Smooth muscle cell (in vitro differentiated cells): ENCODE measurements around the gene WDR88. TPM values are rescaled to one million over a fixed set of nuclear protein-coding genes. Genes with fewer than 3 reads are reported as not detected.
"Not testable (repeated sequence)": the region's sequence is repeated elsewhere in the genome, so short reads cannot be mapped to it uniquely, and the experiment has no call there.

Experiments used
- DNase-seq: peaks from one replicate; lab custom pipeline; 2025; ENCODE audit not compliant: unreplicated experiment; lab: John Stamatoyannopoulos, UW
- H2AFZ ChIP-seq: fragments of 200-600 bp; sonication (generic); 2 replicates; pipeline ENCODE4 v1.6.0; 2016; ENCODE audit warnings: antibody characterized with exemption, low read depth, mild to moderate bottlenecking
- H3F3A ChIP-seq: fragments of 200-600 bp; sonication (generic); 2 replicates; pipeline ENCODE4 v1.6.0; 2017; ENCODE audit warnings: antibody characterized with exemption, low read depth
- H3K27ac ChIP-seq: fragments of 200-600 bp; sonication (generic); 2 replicates; pipeline ENCODE4 v1.5.1; 2016; ENCODE audit warnings: low read depth, mild to moderate bottlenecking
- H3K27me3 ChIP-seq: fragments of 200-600 bp; sonication (generic); 2 replicates; pipeline ENCODE4 v1.6.1; 2016; ENCODE audit warnings: low read depth, mild to moderate bottlenecking
- H3K36me3 ChIP-seq: fragments of 200-600 bp; sonication (generic); 2 replicates; pipeline ENCODE4 v1.5.1; 2016; ENCODE audit warnings: low read depth
- H3K4me1 ChIP-seq: fragments of 200-600 bp; sonication (generic); 2 replicates; pipeline ENCODE4 v1.5.1; 2016; ENCODE audit warnings: low read depth
- H3K4me2 ChIP-seq: fragments of 200-600 bp; sonication (generic); 2 replicates; pipeline ENCODE4 v1.6.0; 2016; ENCODE audit warnings: mild to moderate bottlenecking
- H3K4me3 ChIP-seq: fragments of 200-600 bp; sonication (generic); 2 replicates; pipeline ENCODE4 v1.5.1; 2016; ENCODE audit warnings: mild to moderate bottlenecking
- H3K79me2 ChIP-seq: fragments of 200-600 bp; sonication (generic); 2 replicates; pipeline ENCODE4 v1.6.0; 2016; ENCODE audit warnings: low read depth, mild to moderate bottlenecking
- H3K9ac ChIP-seq: fragments of 200-600 bp; sonication (generic); 2 replicates; pipeline ENCODE4 v1.6.0; 2016; ENCODE audit warnings: low read depth
- H3K9me3 ChIP-seq: fragments of 200-600 bp; sonication (generic); replicated peaks from 2 replicates; pipeline ENCODE4 v1.5.1; 2016; ENCODE audit warnings: low read depth
- H4K20me1 ChIP-seq: fragments of 200-600 bp; sonication (generic); 2 replicates; pipeline ENCODE4 v1.6.0; 2016; ENCODE audit warnings: low read depth
- WGBS: methylation state at CpG from one replicate; pipeline ENCODE4 v1.1.7; 2016; ENCODE audit warnings: low lambda C conversion rate; 5-methylcytosine and 5-hydroxymethylcytosine counted together
- polyA plus RNA-seq: library from polyadenylated mRNA; unstranded; fragments of >200 nt; fragmentation: Nextera tagmentation; extraction: Ambion mirVana; gene quantifications from 2 replicates; pipeline ENCODE4 v1.2.1, GENCODE V29; 2016
- total RNA-seq: library from RNA; depleted of rRNA; stranded (reverse); fragments of >200 nt; gene quantifications from 2 replicates; pipeline ENCODE4 v1.2.3, GENCODE V29; 2014
- TF ChIP-seq, protein P1 (sequence below): fragments of 200-600 bp; sonication (generic); IDR thresholded peaks from 2 replicates; pipeline ENCODE4 v1.5.1; 2017; ENCODE audit warnings: borderline replicate concordance, mild to moderate bottlenecking, antibody characterized with exemption; ENCODE audit not compliant: insufficient read depth, poor library complexity, severe bottlenecking

The WDR88 gene
- total and polyA plus RNA-seq, 2 experiments from 2014 or later, result not detected

DNA sequence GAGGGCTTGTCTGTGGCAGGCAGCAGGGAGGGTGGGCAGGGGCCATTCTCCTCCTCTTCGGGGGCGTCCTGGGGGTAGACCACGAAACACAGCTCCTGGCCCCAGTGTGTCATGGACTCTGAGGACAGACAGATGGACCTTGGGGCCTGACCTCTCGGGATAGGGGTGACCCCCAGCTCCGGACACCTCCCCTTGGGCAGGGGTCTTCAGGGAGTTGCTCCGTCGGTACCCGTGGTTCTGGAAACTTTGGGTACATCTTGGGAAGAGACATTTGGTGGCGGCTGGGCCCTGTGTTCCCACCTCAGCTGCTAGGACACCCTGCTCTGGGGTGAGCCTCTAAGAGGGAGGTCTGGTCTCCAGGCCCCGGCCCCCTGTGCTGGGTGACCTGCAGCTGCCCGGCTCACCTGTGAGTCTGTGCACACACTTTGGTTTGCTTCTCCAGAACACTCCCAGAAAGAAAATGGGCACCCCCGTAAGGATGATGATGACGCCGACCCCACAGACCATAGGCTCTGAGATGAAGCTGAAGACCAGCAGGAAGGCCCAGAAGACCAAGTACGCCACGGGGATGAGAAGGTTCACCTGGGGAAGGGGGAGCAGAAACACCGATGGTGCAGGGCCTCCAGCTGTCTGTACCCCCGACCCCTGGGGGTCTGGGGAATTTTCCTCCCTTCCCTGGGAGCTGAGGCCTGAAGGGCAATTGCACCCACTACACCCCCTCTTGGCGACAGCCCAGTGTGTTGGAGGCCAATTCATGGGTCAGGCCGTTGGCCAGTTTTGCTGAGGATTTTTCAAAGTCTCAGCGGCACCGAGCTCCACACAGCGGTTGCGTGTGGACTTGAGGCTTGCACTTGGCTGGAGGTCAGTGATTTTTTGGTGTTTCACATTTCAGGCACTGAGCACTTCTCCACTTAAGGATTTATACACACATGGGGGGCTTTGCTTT is 77.3 kb downstream of the WDR88 start:
- no peaks in the 10 kb centered on the region for H3K79me2 ChIP-seq
- H3K4me1 ChIP-seq, result no peaks in the 10 kb centered on the region
- no peaks in the 10 kb centered on the region for H3K36me3 ChIP-seq
- no peak overlapping the region for H3K4me2 ChIP-seq
- H4K20me1 ChIP-seq, result no peaks in the 10 kb centered on the region
- H3F3A ChIP-seq, result no peaks in the 10 kb centered on the region
- no peak overlapping the region for H2AFZ ChIP-seq
- H3K4me3 ChIP-seq, result no peak overlapping the region
- no peaks in the 10 kb centered on the region for H3K9me3 ChIP-seq
- no peak for DNase-seq
- H3K9ac ChIP-seq, result no peak overlapping the region
- 95% methylated on average over 24 of the region's 24 CpGs for WGBS
- H3K27me3 ChIP-seq, result no peaks in the 10 kb centered on the region
- TF ChIP-seq, protein P1, sequence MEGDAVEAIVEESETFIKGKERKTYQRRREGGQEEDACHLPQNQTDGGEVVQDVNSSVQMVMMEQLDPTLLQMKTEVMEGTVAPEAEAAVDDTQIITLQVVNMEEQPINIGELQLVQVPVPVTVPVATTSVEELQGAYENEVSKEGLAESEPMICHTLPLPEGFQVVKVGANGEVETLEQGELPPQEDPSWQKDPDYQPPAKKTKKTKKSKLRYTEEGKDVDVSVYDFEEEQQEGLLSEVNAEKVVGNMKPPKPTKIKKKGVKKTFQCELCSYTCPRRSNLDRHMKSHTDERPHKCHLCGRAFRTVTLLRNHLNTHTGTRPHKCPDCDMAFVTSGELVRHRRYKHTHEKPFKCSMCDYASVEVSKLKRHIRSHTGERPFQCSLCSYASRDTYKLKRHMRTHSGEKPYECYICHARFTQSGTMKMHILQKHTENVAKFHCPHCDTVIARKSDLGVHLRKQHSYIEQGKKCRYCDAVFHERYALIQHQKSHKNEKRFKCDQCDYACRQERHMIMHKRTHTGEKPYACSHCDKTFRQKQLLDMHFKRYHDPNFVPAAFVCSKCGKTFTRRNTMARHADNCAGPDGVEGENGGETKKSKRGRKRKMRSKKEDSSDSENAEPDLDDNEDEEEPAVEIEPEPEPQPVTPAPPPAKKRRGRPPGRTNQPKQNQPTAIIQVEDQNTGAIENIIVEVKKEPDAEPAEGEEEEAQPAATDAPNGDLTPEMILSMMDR, result no peak
- no peak overlapping the region for H3K27ac ChIP-seq

DNA sequence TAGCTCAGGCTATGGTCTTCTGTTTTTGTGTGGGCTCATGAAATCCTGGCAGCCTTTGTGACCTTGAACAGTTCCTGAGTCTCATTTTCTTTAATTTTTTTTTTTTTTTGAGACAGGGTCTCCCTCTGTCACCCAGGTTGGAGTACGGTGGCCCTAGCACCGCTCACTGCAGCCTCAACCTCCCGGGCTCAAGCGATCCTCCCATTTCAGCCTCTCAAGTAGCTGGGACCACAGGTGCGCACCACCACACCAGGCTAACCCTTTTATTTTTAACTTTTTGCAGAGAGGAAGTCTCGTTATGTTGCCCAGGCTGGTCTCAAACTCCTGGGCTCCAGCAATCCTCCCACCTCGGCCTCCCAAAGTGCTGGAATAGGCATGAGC is 77.9 kb downstream of the WDR88 start:
- DNase-seq, H3K27me3 ChIP-seq, H3K4me2 ChIP-seq, H3K27ac ChIP-seq, H3K36me3 ChIP-seq, H3K4me1 ChIP-seq, H3K79me2 ChIP-seq, H2AFZ ChIP-seq, H3K9me3 ChIP-seq, H3F3A ChIP-seq, H3K9ac ChIP-seq, H4K20me1 ChIP-seq, H3K4me3 ChIP-seq: not testable (repeated sequence)
- 95% methylated on average over 7 of the region's 7 CpGs for WGBS

DNA sequence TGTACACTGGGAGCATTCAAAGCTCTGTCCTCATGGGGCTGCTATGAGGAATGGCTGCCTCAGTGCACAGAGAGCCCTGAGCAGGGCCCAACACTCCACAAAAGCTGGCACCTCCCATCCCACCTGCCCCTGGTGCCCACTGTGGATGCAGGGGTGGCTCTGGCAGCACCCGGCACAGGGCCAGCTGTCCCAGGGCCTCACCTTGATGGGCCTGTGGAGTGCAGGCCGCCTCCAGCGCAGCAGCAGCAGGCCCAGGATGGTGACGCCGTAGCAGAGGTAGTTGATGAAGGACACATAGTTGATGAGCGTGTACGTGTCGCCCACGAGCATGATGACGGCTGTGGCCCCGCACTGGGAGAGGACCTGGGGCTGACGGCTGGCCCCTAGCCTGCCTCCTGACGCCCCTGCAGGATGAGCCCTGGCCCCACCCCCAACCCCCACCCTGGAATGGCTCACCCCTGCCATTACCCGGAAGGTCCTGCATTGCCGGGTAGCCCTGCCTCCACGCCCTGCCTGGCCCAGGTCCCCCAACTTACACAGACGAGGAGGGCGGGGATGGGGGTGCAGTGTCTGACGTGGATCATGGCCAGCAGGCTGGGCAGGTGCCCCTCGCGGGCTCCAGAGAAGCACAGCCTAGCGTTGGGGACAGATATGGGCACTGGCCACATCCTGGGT is 78.5 kb downstream of the WDR88 start:
- no peak overlapping the region for H3K9ac ChIP-seq
- H3F3A ChIP-seq, result no peaks in the 10 kb centered on the region
- H3K4me1 ChIP-seq, result no peaks in the 10 kb centered on the region
- whole genome bisulfite sequencing, result 98% methylated on average over 17 of the region's 22 CpGs
- H3K9me3 ChIP-seq, result no peaks in the 10 kb centered on the region
- TF ChIP-seq, protein P1, result no peak
- H3K27me3 ChIP-seq, result no peaks in the 10 kb centered on the region
- H2AFZ ChIP-seq, result no peak overlapping the region
- H4K20me1 ChIP-seq, result no peaks in the 10 kb centered on the region
- no peaks in the 10 kb centered on the region for H3K79me2 ChIP-seq
- no peak overlapping the region for H3K4me3 ChIP-seq
- no peak for DNase-seq
- H3K4me2 ChIP-seq, result no peak overlapping the region
- no peaks in the 10 kb centered on the region for H3K36me3 ChIP-seq
- H3K27ac ChIP-seq, result no peak overlapping the region

DNA sequence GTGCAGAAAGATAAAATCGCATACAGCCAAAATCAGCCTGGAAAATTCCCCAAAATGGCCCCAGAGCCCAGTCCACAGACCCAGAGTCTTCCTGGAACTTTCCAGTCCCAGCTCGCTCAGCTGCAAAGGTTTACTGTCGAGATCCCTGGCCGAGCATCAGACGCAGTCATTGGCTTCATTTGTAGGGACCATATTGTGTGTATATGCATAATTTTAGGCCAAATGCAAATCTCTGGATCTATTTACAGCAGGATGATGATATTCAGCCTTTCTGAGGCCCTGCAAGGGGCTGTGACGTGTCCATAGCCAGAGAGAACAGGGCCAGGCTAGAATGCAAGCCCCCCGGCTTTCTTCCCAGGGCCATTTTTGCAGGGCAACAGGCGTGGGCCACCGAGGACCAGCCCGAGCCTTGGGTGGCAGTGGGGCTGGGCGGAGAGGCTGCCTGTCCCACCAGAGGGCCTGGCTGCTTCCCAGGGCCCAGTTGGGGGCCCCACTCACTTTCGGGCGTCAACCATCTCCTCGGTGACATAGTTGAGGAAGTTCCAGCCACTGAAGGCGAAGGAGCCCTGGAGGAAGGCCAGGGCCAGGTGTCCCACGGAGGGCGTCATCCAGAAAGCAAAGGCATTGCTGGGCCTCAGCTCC is 80.0 kb downstream of the WDR88 start:
- Histone ChIP-seq H3K4me3 (no peak overlapping the region), H3K9me3 (no peaks in the 10 kb centered on the region), H3K27me3 (no peaks in the 10 kb centered on the region), H3K4me2 (no peak overlapping the region), H3F3A (no peaks in the 10 kb centered on the region), H4K20me1 (no peaks in the 10 kb centered on the region), H3K4me1 (no peaks in the 10 kb centered on the region), H3K79me2 (no peaks in the 10 kb centered on the region), H3K36me3 (no peaks in the 10 kb centered on the region), H3K27ac (no peak overlapping the region), H2AFZ (no peak overlapping the region), H3K9ac (no peak overlapping the region)
- DNase-seq, result no peak
- WGBS, result 95% methylated on average over 17 of the region's 17 CpGs
- TF ChIP-seq, protein P1, result no peak
